ENCODE results near the gene PLEKHG3. TPM values are rescaled to one million over a fixed set of nuclear protein-coding genes. Genes with fewer than 3 reads are reported as not detected.
A peak's percentile ranks its signal among the peaks of the same experiment; 100 is the strongest.

The PLEKHG3 gene
- total RNA-seq, 1 donor from 2014 or later: 12.6 TPM

GRCh38 chr14:64705381-64706118 lies 1.3 kb downstream of the PLEKHG3 start:
- peaks cover 33% of the 10 kb centered on the region for H3K27me3 Mint-ChIP-seq (ENCODE audit: insufficient read depth, low read depth)
- Histone ChIP-seq H3K9me3 (ENCODE audit: low read depth) (no peaks in the 10 kb centered on the region), H4K20me1 (ENCODE audit: low read depth) (peaks cover 50% of the 10 kb centered on the region), H3K36me3 (no peaks in the 10 kb centered on the region), H3K9ac (no peak overlapping the region), H3K4me3 (peak overlapping the region; percentile 82), H2AFZ (replicated peaks) (peak overlapping the region; percentile 87), H3K27me3 (peaks cover 21% of the 10 kb centered on the region), H3K79me2 (ENCODE audit: low read depth) (peaks cover 64% of the 10 kb centered on the region), H3K4me2 (peak overlapping the region; percentile 93), H3K4me1 (peaks cover 78% of the 10 kb centered on the region), H3K27ac (no peak overlapping the region), H3F3A (ENCODE audit: low read depth) (peaks cover 76% of the 10 kb centered on the region)
- peaks cover 70% of the 10 kb centered on the region for H3K4me1 Mint-ChIP-seq
- TF ChIP-seq EZH2 (IDR thresholded peaks at IDR 0.05): no peak
- TF ChIP-seq EZH2phosphoT487 (IDR thresholded peaks at IDR 0.05): no peak
- TF ChIP-seq CTCF (IDR thresholded peaks at IDR 0.05): no peak
- H3K4me3 Mint-ChIP-seq: peak overlapping the region; percentile 89
- peaks cover under 1% of the 10 kb centered on the region for H3K9me3 Mint-ChIP-seq
- H3K36me3 Mint-ChIP-seq: peaks cover 7% of the 10 kb centered on the region
- peak overlapping the region; percentile 90 for H3K27ac Mint-ChIP-seq
- peak; percentile 49 for DNase-seq (ENCODE audit: low spot score)

GRCh38 chr14:64706119-64706592 lies 1.9 kb downstream of the PLEKHG3 start:
- peak overlapping the region; percentile 90 for H3K27ac Mint-ChIP-seq
- Histone ChIP-seq H3K4me3 (peak overlapping the region; percentile 82), H3K9ac (no peak overlapping the region), H3K27ac (peak overlapping the region; percentile 65), H3K36me3 (no peaks in the 10 kb centered on the region), H3K79me2 (ENCODE audit: low read depth) (peaks cover 70% of the 10 kb centered on the region), H3K27me3 (peaks cover 21% of the 10 kb centered on the region), H3K4me2 (peak overlapping the region; percentile 93), H3F3A (ENCODE audit: low read depth) (peaks cover 70% of the 10 kb centered on the region), H3K9me3 (ENCODE audit: low read depth) (no peaks in the 10 kb centered on the region), H4K20me1 (ENCODE audit: low read depth) (peaks cover 52% of the 10 kb centered on the region), H2AFZ (replicated peaks) (no peak overlapping the region), H3K4me1 (peaks cover 73% of the 10 kb centered on the region)
- peaks cover 3% of the 10 kb centered on the region for H3K9me3 Mint-ChIP-seq
- peaks cover 10% of the 10 kb centered on the region for H3K36me3 Mint-ChIP-seq
- H3K4me1 Mint-ChIP-seq: peaks cover 69% of the 10 kb centered on the region
- TF ChIP-seq EZH2phosphoT487 (IDR thresholded peaks at IDR 0.05): no peak
- no peak for TF ChIP-seq CTCF (IDR thresholded peaks at IDR 0.05)
- no peak for TF ChIP-seq EZH2 (IDR thresholded peaks at IDR 0.05)
- DNase-seq (ENCODE audit: low spot score): no peak
- peaks cover 33% of the 10 kb centered on the region for H3K27me3 Mint-ChIP-seq (ENCODE audit: insufficient read depth, low read depth)
- peak overlapping the region; percentile 89 for H3K4me3 Mint-ChIP-seq

GRCh38 chr14:64706593-64707193 lies 2.5 kb downstream of the PLEKHG3 start:
- Mint-ChIP-seq H3K27ac (no peak overlapping the region), H3K36me3 (peaks cover 11% of the 10 kb centered on the region), H3K4me3 (peak overlapping the region; percentile 89), H3K9me3 (peaks cover 6% of the 10 kb centered on the region), H3K4me1 (peaks cover 64% of the 10 kb centered on the region), H3K27me3 (ENCODE audit: insufficient read depth, low read depth) (peaks cover 33% of the 10 kb centered on the region)
- Histone ChIP-seq H3K79me2 (ENCODE audit: low read depth) (peaks cover 75% of the 10 kb centered on the region), H3K36me3 (peaks cover 2% of the 10 kb centered on the region), H3K4me3 (peak overlapping the region; percentile 82), H2AFZ (replicated peaks) (no peak overlapping the region), H3K27ac (peak overlapping the region; percentile 65), H3K9ac (no peak overlapping the region), H3F3A (ENCODE audit: low read depth) (peaks cover 65% of the 10 kb centered on the region), H3K27me3 (peaks cover 21% of the 10 kb centered on the region), H3K4me2 (peak overlapping the region; percentile 93), H3K4me1 (peaks cover 68% of the 10 kb centered on the region), H3K9me3 (ENCODE audit: low read depth) (peaks cover 2% of the 10 kb centered on the region), H4K20me1 (ENCODE audit: low read depth) (peaks cover 52% of the 10 kb centered on the region)
- peak; percentile 86 for DNase-seq (ENCODE audit: low spot score)
- TF ChIP-seq EZH2 (IDR thresholded peaks at IDR 0.05) (no peak), CTCF (IDR thresholded peaks at IDR 0.05) (no peak), EZH2phosphoT487 (IDR thresholded peaks at IDR 0.05) (no peak)

Measured in neural progenitor cell (in vitro differentiated cells).